Measurements from ENCODE around the gene SLC46A2.

GRCh38 chr9:112867275-112867991, 23.2 kb downstream of the SLC46A2 start:
- TF ChIP-seq, protein P1, sequence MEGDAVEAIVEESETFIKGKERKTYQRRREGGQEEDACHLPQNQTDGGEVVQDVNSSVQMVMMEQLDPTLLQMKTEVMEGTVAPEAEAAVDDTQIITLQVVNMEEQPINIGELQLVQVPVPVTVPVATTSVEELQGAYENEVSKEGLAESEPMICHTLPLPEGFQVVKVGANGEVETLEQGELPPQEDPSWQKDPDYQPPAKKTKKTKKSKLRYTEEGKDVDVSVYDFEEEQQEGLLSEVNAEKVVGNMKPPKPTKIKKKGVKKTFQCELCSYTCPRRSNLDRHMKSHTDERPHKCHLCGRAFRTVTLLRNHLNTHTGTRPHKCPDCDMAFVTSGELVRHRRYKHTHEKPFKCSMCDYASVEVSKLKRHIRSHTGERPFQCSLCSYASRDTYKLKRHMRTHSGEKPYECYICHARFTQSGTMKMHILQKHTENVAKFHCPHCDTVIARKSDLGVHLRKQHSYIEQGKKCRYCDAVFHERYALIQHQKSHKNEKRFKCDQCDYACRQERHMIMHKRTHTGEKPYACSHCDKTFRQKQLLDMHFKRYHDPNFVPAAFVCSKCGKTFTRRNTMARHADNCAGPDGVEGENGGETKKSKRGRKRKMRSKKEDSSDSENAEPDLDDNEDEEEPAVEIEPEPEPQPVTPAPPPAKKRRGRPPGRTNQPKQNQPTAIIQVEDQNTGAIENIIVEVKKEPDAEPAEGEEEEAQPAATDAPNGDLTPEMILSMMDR (IDR thresholded peaks at IDR 0.05), result no peak
- TF ChIP-seq POLR2A (IDR thresholded peaks at IDR 0.05), result no peak

Measured in Peyer's patch (tissue), 4 donors.